Activated B cell treated with CpG ODN at 0.5 μM for 24 hours (primary cell): ENCODE data around the gene DNAJB8. TPM values are rescaled to one million over a fixed set of nuclear protein-coding genes. Genes with fewer than 3 reads are reported as not detected.

Source experiments
- ATAC-seq: fragments of 200-7000 bp; cut with Tn5 transposase; one replicate; pipeline ENCODE4 v1.10.0; 2021; ENCODE audit warnings: low read depth, mild to moderate bottlenecking, moderate library complexity
- CTCF ChIA-PET: fragments of 350-600 bp; sonication (Branson Sonifier 250); formaldehyde crosslinking; loops from one replicate; lab custom pipeline; 2021; ENCODE audit warnings: antibody characterized with exemption; lab: Charles Lee
- POLR2A ChIA-PET: fragments of 350-600 bp; sonication (Branson Sonifier 250); formaldehyde crosslinking; loops from one replicate; lab custom pipeline; 2021; ENCODE audit warnings: antibody characterized with exemption; lab: Charles Lee
- DNase-seq: peaks from one replicate; pipeline ENCODE4 v3.0.0; 2022
- H3K27ac Mint-ChIP-seq: one replicate; pipeline ENCODE4 v1.8.0; 2020; ENCODE audit warnings: mixed read lengths
- H3K27me3 Mint-ChIP-seq: one replicate; pipeline ENCODE4 v1.8.0; 2021; ENCODE audit warnings: mixed read lengths
- H3K36me3 Mint-ChIP-seq: one replicate; pipeline ENCODE4 v1.8.0; 2021; ENCODE audit warnings: low read depth, mixed read lengths
- H3K4me1 Mint-ChIP-seq: one replicate; pipeline ENCODE4 v1.8.0; 2021; ENCODE audit warnings: mixed read lengths
- H3K4me3 Mint-ChIP-seq: one replicate; pipeline ENCODE4 v1.8.0; 2020; ENCODE audit warnings: mild to moderate bottlenecking, mixed read lengths
- H3K9me3 Mint-ChIP-seq: one replicate; pipeline ENCODE4 v1.8.0; 2020; ENCODE audit warnings: mixed read lengths
- intact Hi-C: fragments of 100-400 bp; cut with micrococcal nuclease; formaldehyde crosslinking; loops from one replicate; pipeline ENCODE4 v1.15.1; 2024
- total RNA-seq: library from RNA; stranded (reverse); gene quantifications from 2 replicates; pipeline ENCODE4 v1.2.3, GENCODE V29; 2022
- TF ChIP-seq, protein P1 (sequence below): fragments of 200-600 bp; IDR thresholded peaks from one replicate; pipeline ENCODE4 v1.8.0; 2022; ENCODE audit warnings: antibody characterized with exemption, mild to moderate bottlenecking

Gene DNAJB8
- not detected in 2 replicates for total RNA-seq

DNA sequence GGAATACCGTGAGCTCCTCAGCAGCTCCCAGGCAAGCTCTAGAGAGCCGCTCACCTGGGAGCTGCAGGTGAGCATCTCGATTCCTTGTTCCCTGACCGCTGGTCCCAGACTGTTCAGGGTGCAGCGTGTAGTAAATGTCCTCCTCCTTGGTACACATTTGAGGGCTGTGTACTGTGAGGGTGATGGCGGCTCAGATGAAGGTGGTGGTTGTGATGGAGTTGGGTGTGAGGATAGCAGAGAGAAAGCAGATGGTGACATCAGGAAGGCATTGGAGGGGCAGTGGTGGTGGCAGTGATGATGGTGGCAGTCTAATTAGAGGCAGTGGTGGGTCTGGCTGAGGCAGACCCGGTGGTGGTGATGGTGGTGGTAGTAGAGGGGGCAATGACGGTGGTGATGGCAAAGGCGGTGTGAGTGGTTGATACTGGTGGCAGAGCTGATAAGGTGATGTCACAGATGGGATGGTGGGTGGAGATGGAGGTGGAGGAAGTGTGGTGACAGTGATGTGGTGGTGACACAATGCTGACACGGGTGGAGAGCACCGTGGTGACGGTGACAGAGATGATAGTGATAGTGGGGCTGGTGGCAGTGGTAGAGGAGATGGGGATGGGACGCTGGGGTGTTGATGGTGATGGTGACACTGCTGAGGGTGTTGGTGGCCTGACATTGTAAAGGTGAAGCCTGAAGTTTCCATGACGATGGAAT is at the start of gene DNAJB8:
Gene DNAJB8 (minus strand): TSS at position 51 of the 702 bp plus-strand sequence. CDS start 3,645 bp downstream, outside the sequence.
- DNase-seq (no peak), ATAC-seq (no peak)
- ChIA-PET POLR2A (no interaction called here), CTCF (no interaction called here)
- Mint-ChIP-seq H3K4me1 (no peaks in the 10 kb centered on the region), H3K27me3 (peaks cover 10% of the 10 kb centered on the region), H3K27ac (no peak within 1 kb of the TSS), H3K9me3 (no peaks in the 10 kb centered on the region), H3K36me3 (no peaks in the 10 kb centered on the region), H3K4me3 (no peak within 1 kb of the TSS)
- intact Hi-C loops: no loop called here
- TF ChIP-seq, protein P1, sequence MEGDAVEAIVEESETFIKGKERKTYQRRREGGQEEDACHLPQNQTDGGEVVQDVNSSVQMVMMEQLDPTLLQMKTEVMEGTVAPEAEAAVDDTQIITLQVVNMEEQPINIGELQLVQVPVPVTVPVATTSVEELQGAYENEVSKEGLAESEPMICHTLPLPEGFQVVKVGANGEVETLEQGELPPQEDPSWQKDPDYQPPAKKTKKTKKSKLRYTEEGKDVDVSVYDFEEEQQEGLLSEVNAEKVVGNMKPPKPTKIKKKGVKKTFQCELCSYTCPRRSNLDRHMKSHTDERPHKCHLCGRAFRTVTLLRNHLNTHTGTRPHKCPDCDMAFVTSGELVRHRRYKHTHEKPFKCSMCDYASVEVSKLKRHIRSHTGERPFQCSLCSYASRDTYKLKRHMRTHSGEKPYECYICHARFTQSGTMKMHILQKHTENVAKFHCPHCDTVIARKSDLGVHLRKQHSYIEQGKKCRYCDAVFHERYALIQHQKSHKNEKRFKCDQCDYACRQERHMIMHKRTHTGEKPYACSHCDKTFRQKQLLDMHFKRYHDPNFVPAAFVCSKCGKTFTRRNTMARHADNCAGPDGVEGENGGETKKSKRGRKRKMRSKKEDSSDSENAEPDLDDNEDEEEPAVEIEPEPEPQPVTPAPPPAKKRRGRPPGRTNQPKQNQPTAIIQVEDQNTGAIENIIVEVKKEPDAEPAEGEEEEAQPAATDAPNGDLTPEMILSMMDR: no peak

DNA sequence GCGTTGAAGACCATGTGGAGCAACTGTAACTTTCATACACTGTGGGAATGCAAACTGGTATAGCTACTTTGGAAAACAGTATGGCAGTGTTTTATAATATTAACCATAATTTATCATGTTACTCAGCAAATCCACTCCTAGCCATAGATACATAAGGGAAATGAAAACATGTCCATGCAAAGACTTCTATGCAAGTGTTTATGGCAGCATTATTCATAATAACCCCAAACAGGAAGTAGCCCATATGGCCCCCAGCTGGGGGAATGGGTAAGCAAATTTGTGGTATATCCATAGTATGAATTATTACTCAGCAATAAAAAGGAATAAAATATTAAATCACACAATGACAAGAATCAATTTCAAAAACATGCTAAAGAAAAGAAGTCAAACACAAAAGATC is 49.3 kb upstream of the DNAJB8 start:
- POLR2A ChIA-PET: no interaction called here
- no peak for ATAC-seq
- H3K4me3 Mint-ChIP-seq: no peak overlapping the region
- DNase-seq: no peak
- peaks cover 33% of the 10 kb centered on the region for H3K27me3 Mint-ChIP-seq
- intact Hi-C loops: no loop called here
- H3K4me1 Mint-ChIP-seq: no peaks in the 10 kb centered on the region
- TF ChIP-seq, protein P1: no peak
- H3K27ac Mint-ChIP-seq: no peak overlapping the region
- CTCF ChIA-PET: no interaction called here
- peaks cover 15% of the 10 kb centered on the region for H3K9me3 Mint-ChIP-seq
- H3K36me3 Mint-ChIP-seq: no peaks in the 10 kb centered on the region

DNA sequence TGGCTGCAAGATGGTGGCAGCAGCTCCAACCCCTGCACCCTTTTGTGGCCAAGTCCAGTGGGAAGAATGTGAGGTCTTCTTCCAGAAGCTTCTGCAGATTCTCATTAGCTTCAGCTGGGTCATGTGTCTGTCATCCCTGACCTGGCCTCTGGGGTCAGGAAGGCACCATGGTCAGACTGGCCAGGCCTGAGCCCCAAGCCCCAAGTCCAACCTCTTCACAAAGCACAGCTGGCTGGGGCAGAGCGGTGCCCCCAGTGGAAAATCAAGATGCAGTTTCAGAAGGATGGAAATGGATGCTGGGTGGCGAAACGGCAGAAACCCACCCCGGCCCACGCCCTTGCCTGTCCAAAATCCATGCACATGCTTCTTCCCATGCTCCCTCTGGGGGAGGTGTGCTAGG is 42.2 kb upstream of the DNAJB8 start:
- peaks cover 13% of the 10 kb centered on the region for H3K27me3 Mint-ChIP-seq
- no peak overlapping the region for H3K4me3 Mint-ChIP-seq
- ChIA-PET CTCF (no interaction called here), POLR2A (no interaction called here)
- no peak for ATAC-seq
- H3K4me1 Mint-ChIP-seq: no peaks in the 10 kb centered on the region
- H3K36me3 Mint-ChIP-seq: no peaks in the 10 kb centered on the region
- intact Hi-C loops: no loop called here
- TF ChIP-seq, protein P1: no peak
- peaks cover 8% of the 10 kb centered on the region for H3K9me3 Mint-ChIP-seq
- DNase-seq: no peak
- no peak overlapping the region for H3K27ac Mint-ChIP-seq

DNA sequence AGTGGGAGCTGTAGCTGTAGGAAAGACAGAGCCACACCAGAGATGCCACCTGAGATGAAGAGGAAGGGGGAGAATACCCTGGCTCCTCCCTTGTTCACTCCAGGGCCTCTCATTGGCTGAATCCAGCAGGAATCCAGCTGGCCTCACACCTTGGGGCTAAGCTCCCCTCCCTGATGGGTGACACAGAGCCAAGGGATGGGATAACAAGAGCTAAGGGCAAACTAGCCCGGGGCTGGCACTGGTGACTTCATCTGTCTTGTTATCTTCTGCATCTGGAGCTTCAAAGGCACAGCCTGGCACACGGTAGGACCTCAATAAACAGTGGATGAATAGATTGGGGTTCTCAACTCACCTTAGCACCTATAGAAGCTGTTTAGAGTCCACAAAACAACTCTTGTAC is 40.1 kb upstream of the DNAJB8 start:
- Mint-ChIP-seq H3K36me3 (no peaks in the 10 kb centered on the region), H3K9me3 (peaks cover 3% of the 10 kb centered on the region), H3K27me3 (peaks cover 14% of the 10 kb centered on the region), H3K27ac (no peak overlapping the region), H3K4me3 (no peak overlapping the region), H3K4me1 (no peaks in the 10 kb centered on the region)
- DNase-seq: no peak
- no peak for ATAC-seq
- CTCF ChIA-PET: interaction anchor here (0.9 kb wide), 1 partner anchor 9 kb away, joined by 3 read pairs; no protein-coding TSS in a partner anchor
- TF ChIP-seq, protein P1: no peak
- intact Hi-C loops: no loop called here
- POLR2A ChIA-PET: no interaction called here

DNA sequence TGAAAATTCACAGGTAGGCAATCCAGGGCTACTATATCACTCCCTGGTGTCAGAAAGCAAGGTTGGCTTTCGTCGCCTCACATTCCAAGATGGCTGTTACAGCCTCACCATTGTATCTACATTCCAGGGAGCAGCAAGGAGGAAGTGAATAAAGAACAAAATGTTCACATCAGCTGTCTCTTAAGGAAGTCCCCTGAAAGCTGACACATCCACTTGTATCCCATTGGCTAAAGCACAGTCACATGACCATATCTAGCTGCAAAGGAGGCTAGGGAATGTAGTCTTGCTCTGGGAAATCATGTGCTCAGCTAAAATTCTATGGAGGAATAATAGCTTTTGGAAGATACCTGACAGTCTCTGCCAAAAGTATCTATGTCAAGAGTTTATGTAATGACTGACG is 39.1 kb upstream of the DNAJB8 start:
- ATAC-seq: no peak
- intact Hi-C loops: no loop called here

More for the DNA sequence above, 39.1 kb upstream of the DNAJB8 start:
- POLR2A ChIA-PET: no interaction called here
- H3K27me3 Mint-ChIP-seq: peaks cover 17% of the 10 kb centered on the region
- peaks cover 3% of the 10 kb centered on the region for H3K9me3 Mint-ChIP-seq
- H3K4me3 Mint-ChIP-seq: no peak overlapping the region
- no peaks in the 10 kb centered on the region for H3K36me3 Mint-ChIP-seq
- TF ChIP-seq, protein P1: no peak
- H3K4me1 Mint-ChIP-seq: no peaks in the 10 kb centered on the region
- H3K27ac Mint-ChIP-seq: no peak overlapping the region
- DNase-seq: no peak
- CTCF ChIA-PET: no interaction called here
